VCaP (cell line): ENCODE data around the gene OSTN.

ENCODE experiments used
- H3K27ac ChIP-seq: fragments of 450-650 bp; 2 replicates; pipeline ENCODE4 v1.5.1; 2017
- CTCF ChIP-seq: fragments of 450-650 bp; conservative IDR thresholded peaks from 2 replicates; pipeline ENCODE4 v1.5.1; 2017; ENCODE audit warnings: mild to moderate bottlenecking, moderate library complexity

Gene OSTN

GRCh38 chr3:191314109-191314728 is 115.2 kb downstream of the OSTN start:
- no peak for TF ChIP-seq CTCF
- H3K27ac ChIP-seq, result no peak overlapping the region
